ENCODE results near the gene FBXL22.
"Not testable (repeated sequence)": the region's sequence is repeated elsewhere in the genome, so short reads cannot be mapped to it uniquely, and the experiment has no call there.

FBXL22 gene

DNA sequence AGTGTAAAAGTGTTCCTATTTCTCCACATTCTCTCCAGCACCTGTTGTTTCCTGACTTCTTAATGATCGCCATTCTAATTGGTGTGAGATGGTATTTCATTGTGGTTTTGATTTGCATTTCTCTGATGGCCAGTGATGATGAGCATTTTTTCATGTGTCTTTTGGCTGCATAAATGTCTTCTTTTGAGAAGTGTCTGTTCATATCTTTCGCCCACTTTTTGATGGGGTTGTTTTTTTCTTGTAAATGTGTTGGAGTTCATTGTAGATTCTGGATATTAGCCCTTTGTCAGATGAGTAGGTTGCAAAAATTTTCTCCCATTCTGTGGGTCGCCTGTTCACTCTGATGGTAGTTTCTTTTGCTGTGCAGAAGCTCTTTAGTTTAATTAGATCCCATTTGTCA is 20.4 kb downstream of the FBXL22 start:
- DNase-seq = not testable (repeated sequence)

- DNase-seq = not testable (repeated sequence)
These were observed 23.6 kb downstream of the FBXL22 start for GRCh38 chr15:63620760-63621159.

DNA sequence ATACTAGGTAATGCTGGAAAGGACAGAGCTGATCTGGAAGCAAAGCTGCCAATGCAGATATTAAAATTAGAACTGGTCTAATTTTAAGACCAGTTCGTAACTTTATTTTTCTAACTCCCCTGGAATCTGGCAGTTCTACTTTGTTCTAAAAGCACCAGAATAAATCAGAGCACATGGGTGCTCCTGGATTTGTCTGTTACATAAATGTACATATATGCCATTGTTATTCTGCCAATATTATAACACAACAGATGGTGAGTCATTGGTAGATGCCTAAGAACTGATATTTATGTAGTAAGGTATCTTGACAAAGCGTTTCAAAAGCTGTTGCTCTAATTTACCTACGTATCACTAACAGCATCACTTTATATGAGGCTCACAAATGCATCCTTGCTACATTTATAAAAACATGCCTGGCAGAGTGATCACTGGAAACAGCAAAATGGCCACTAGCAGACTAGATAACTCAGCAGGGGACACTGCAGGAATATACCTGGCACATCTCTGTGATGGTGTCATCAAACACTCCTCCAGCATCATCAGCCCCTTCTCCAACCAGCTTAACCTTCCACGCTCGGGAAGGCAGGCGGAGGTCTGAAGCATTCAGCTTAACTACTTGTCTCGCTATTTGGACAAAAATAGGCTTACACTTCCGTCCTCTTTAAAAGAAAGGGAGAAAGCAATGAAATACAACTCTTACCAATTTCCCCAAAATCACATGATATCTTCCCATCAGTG is 26.2 kb downstream of the FBXL22 start:
- no peak for DNase-seq

DNA sequence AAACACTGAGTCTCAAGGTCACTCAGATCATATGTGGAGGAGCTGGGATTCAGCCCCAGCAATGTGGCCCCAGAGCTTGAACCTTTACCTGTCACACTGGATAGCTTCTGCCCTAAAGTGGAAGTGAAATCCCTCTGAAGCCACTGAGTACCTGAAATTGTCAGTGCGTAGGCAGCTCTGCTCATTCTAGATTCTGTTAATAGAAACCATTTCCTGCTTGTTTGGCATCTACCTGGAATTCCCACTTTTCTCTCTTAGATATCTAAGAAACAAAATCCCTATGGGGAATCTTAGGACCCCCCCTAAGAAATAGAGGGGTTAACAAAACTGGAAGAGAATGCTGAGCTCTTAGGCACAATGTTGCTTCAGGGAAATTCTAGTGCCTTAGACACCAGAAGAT is 29.8 kb downstream of the FBXL22 start:
- DNase-seq = no peak

DNA sequence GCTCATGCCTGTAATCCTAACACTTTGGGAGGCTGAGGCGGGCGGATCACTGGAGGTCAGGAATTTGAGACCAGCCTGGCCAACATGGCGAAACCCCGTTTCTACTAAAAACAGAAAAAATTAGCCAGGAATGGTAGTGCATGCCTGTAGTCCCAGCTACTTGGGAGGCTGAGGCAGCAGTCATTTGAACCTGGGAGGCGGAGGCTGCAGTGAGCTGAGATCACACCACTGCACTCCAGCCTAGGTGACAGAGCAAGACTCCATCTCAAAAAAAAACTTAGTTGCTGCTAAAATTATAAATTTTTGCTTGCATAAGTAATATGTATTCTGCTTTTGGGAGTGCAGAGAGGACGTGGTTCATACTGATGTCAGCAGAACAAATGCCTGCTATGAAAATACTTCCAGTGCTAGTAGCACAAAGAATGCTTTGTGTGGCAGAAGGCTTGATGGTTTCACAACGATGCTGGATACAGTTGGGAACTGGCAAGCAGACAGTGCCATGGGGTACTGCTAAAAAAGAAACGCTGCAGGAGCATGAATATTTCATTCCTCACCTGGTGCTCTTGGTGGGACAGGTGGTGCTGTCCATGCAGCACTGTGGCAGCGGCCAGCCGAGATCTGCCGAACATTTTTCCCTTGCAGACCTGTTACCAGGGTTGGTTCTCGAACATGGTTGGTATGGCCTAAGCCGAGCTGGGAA is 31.1 kb downstream of the FBXL22 start:
- no peak for DNase-seq

- DNase-seq = no peak
These were observed 33.0 kb downstream of the FBXL22 start for GRCh38 chr15:63630036-63630751.

DNA sequence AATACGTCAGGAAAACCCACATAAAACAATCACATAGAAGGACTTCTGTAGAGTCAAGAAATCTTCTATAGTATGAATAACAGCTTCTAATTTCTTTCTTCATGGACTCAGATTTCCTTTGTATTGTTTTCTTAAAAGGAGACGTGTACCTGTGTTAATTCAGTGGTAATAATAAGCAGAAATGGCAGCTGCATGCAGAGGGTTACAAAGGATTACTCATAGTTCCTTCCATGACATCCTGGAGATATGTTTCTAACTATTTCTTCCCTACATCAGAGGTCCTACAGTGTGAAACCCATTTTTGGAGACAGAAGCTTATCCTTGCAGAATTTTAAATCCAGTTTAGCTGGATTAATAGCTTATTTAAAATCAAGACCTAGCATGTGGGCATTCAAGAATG is 36.1 kb downstream of the FBXL22 start:
- DNase-seq = no peak

DNA sequence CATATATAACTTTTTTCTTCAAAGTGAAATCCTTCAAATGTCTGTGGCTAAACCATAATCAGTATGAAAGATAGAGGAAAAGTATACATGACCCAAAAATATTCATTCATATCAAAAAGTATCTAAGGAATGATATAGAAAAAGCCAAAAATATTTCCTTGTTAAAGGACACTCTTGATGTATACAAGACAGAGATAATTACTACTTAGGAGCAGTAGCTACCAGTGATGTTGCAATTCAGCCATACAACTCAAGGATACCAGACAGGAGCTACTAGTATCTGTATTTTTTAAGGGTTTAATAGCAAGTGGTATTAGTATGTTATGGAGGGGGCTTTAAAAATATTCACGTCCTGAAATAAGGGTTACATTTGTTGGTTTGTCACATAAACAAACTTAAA is 37.0 kb downstream of the FBXL22 start:
- no peak for DNase-seq

DNA sequence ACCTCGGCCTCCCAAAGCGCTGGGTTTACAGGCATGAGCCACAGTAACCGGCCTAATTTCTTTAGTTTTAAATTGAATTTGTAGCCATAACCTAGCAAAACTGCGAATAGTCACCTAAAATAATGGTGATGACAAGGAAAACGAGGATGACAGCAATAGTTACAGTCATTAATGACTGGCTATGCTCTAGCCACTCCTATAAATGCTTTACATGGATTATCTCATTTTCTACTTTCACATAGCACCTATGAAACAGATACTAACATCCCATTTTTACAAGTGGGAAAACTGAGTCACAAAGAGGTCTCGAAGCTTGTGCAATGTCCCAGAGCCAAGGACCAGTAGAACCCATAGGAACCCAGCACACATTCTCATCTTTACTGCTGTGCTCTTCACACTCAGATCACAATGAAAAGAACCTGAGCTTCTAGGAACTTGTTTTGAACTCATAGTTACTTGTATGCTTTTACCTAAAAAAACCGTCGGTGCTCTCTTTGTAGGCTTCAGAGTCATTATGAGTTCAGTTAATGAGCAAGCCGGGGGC is 39.4 kb downstream of the FBXL22 start:
- no peak for DNase-seq

- no peak for DNase-seq
These were observed 41.7 kb downstream of the FBXL22 start for GRCh38 chr15:63638839-63639238.

DNA sequence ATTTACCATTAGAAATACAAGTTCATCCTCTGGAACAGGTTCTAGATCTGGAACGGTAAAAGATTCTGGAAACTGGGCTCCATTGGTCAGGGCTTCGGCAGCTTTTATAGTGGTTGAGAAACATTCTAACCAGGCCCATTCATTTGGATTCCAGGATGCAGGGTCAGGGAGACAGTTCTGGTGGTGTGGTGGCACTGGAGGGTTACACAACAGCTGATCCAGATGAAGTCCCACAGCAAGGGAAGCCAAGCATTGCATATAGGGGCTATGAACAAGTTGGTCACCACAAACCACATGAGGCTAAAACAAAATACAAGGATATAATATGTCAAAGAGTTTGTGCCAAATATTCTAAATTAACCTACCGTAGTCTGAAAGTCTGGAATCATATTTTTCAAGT is 43.0 kb downstream of the FBXL22 start:
- no peak for DNase-seq

All from NCI-H345 (cell line).